Stimulated activated CD8-positive, alpha-beta memory T cell treated with anti-CD3 and anti-CD28 coated beads, Interleukin-2, amount 100 ng/mL, for 48 hours (primary cell): Measurements from ENCODE around the gene GSG1L.
"Not testable (repeated sequence)": the region's sequence is repeated elsewhere in the genome, so short reads cannot be mapped to it uniquely, and the experiment has no call there.

Source experiments
- DNase-seq, 2 donors: peaks; one replicate each; pipeline ENCODE4 v3.0.0-alpha.2; 2020; ENCODE audit warnings: low read depth in 2 of 2

GSG1L gene

DNA sequence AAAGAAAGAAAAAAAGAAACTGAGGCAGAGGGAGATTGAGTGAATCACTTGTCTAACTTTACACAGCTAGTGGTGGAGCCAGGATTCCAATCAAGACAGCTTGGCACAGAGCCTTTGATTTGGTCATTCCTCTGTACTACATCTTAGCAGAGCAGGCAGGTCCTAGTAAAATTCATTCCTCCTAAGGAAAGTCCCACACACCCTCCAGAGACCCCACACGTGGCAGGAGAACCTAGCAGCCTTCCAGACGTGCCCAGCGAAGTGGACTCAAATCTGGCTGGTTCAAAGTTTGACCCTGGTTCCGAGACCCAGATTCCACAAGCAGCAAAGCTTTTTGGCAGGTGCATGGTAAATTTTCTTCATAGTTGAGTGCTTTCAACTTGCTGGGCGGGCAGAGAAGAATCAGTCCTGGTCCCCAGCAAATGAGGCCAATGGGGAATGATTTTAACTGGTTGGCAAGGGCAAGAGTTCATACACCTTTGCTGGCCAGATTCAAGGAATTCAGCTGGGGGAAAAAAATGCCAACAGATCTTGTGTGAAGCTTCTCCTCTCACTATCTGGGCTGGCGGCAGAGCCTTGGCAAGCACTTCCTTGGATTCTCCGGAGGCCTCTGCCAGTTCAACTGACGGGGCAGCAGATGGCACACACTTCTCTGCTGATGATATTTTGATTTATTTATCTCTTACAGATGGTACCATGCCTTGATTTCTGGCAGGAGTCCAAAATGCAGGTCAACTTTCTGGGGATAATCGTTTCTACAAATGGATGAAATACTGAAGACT lies 82.4 kb downstream of the GSG1L start:
- no peak for DNase-seq

DNA sequence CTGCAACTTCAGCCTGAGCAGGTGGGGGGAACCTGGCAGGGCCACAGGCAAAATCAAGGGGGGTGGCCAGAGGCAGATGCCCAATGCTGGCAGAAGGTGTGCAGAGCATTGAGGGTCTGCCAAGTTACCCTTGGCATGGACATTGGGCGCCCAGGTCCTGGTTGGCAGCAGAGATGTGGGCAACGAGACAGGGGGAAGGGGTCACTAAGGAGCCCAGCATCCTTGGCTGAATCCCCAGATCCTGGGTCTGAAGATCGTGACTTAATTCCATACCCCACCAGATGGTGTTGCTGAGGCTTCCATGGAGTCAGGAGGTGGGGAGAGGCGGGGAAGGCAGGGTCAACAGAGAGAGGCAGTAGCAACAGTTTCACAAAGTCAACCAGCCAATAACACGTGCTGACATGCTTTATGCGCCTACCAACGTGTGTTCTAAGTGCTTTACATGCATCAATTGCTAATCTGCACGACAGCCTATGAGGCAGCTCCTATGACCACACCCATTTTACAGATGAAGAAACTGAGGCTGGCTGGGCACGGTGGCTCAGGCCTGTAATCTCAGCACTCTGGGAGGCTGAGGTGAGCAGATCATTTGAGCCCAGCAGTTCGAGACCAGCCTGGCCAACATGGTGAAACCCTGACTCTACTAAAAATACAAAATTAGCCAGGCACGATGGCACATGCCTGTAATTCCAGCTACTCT lies 83.3 kb downstream of the GSG1L start:
- no peak for DNase-seq

DNA sequence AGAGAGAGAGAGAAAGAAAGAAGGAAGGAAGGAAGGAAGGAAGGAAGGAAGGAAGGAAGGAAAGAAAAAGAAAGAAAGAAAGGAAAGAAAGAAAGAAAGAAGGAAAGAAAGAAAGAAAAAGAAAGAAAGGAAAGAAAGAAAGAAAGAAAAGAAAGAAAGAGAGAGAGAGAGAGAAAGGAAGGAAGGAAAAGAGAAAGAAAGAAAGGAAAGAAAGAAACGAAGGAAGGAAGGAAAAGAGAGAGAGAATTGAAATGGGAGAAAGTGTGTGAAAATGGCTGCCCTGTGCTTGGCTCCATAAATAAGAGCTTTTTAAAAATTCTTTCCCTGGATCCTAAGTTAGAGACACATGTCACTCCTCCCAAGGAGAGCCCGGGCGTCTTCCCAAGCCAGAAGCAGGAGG lies 83.8 kb downstream of the GSG1L start:
- not testable (repeated sequence) for DNase-seq

DNA sequence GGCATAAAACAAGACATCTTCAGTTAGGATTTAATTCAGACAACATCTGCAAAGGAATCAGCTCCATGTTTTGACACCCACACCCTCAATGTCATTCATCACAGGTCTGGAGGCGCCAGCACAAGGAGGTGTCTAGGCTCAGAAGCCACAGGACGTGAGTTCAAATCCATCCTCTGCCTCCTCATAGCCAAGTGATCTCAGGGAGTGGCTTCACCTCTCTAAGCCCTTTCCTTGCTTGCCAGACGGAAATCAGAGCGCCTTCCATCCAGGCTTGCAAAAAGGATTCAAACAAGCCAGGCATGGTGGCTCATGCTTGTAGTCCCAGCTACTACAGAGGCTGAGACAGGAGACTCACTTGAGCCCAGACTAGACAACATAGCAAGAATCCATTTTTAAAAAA lies 84.6 kb downstream of the GSG1L start:
- no peak for DNase-seq

DNA sequence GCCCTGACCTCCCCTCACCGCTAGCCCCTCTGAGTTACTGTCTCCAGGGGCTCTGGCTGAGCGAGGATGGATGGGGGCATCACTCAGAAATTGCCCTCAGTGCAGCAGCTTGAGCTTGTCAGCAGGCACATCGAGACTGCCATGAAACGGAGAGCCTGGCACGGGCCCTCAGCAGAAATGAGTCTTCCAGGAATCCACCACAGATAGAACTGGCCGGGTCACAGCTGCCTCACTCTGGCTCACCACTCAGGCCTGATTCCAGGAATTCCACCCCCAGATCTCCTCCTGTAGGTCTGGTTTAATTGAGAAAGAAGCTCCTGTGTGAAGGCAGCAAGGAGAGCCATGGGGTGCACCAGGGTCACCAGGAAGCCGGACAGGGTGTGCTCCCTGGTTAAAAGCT lies 85.5 kb downstream of the GSG1L start:
- no peak for DNase-seq

DNA sequence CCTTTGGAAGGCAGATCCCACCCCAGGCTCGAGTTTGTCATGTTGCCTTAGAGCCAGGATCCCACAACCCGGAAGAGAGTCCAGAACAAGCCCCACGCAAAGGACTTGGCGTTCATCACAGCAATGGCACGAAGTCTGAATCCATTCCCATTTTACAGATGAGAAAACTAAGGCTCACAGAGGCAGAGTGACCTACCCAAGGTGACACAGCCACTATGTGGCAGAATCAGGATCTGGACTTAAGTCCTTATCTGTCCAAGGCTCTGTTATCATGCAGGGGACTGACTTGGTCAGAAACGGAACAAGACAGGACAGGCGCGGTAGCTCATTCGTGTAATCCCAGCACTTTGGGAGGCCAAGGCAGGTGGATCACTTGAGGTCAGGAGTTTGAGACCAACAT lies 86.5 kb downstream of the GSG1L start:
- DNase-seq: no peak

DNA sequence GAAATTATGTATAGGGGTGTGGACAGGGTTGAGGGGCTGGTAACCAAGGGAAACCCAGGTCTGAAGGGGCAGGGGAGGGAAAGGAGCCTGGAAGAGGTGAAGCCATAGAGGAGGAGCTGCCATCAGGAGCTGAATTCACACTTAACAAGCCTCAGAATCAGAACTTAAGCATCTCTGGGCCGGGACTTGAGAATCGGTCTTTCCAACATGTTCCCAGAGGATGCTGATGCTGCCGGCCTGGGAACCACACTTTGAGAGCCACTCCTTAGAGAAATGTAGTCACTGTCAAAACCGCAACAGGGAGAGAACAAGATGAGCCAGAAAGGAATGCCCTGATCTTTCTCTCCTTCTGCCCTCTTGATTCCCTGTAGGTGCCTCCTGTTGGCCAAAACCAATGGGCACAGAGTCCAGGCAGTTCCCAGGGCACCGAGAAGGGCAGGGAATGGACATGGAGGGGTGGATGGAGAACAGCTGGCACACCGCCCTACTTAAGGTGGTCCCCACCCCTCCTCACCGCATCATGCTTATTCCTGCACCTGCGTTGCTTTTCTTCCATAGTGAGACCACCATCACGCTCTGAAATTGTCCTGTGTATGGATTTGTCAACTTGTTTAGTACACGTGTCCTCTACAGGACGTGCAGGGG lies 88.5 kb downstream of the GSG1L start:
- no peak for DNase-seq

DNA sequence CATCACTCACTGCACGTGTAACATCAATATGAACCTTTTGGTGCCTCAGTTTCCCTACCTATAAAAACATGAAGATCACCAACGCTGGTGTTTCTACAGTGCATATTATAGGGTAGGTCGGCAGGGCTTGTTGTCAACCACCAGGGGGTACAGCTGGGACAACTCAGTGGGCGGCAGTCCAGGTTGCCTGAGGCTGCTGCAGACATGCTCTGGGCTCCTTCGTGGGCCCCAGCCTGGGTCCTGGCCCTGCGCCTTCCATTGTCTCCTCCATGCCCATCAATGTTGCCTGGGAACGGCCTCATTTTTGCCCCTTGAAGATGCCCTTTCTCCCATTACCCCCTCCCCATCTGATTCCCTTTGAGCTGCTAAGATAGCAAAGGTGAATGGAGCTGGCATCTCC lies 89.8 kb downstream of the GSG1L start:
- no peak for DNase-seq

DNA sequence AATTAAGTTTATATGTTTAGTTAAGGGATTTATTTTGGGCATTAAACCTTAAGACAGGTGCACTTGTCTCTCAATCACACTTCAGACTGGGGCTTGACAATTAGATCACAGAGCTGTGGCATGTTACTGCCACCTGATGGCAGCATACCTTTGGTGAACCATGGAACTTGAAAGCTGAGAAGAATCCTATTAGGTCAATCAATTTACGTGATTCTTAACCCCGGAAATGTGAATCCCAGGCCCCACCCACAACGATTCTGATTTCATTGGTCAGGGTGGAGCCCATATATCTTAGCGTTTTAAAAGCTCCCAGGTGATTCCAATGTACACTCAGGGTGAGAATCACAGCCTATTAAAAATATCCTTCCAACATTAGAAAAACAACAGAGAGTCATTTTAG lies 91.0 kb downstream of the GSG1L start:
- peak; percentile 7 to 11 for DNase-seq

DNA sequence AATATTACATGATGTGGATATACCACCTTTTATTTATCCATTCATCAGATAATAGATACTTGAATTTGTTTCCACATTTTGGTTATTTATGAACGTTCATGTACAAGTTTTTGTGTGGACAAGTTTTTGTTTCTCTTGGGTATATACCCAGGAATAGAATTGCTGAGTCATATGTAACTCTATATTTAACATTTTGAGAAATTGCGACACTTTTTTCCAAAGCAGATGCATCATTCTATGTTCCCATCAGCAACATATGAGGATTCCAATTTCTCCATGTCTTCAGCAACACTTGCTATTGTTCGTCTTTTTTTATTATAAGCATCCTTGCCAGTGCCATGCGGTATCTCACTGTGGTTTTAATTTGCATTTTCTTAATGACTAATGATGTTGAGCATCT lies 93.9 kb downstream of the GSG1L start:
- no peak for DNase-seq

DNA sequence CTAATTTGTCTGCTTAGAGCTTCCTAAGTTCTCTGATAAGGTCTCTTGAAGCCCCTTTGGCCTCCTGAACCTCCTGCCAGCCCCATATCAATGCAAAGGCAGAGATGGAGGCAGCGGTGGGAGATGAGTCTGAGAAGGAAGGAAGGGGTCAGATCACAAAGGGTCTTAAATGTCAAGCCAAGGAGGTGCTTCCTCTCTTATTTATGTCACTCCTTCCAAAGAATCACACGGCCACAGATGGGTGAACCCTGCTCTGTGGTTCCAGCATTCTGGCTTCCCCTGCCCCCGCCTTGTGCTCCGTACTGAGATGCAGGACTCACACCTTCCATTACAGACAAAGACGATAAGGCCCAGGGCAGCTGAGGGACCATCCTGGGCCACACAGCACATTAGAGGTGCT lies 96.3 kb downstream of the GSG1L start:
- DNase-seq: no peak

DNA sequence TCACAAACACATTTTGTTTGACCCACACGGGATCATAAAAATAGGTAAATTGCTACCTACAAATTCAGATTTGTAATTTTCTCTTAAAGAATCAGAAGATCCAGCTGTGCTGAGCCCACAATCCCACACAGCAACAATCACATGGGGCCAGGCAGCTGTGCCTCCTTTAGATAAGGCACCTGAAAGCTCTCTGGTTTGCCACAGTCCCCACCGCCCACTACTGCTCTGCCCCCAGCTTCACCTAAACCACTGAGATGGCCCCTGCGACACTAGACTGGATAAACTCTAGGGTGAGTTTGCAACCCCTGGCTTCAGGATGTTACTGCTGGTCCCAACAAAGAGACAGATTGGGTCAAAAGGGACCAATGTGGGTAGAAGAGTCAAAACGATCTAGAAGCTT lies 96.8 kb downstream of the GSG1L start:
- no peak for DNase-seq

DNA sequence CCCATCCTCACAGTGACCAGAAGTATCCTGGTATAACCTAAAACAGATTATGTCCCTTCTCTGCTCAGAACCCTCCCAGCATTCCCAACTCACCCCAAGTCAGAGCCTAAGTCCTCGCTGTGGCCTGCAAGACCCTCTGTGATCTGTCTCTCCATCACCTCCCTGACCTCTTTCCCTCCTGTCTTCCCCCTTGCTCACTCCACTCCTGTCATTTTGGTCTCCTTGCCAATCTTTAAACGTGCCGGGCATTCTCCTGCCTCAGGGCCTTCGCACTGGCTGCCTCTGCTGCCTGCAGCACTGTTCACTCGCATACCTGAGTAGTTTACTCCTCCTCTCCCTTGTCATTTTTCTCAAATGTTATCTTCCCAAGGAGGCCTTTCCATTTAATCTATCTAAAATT lies 97.7 kb downstream of the GSG1L start:
- no peak for DNase-seq

DNA sequence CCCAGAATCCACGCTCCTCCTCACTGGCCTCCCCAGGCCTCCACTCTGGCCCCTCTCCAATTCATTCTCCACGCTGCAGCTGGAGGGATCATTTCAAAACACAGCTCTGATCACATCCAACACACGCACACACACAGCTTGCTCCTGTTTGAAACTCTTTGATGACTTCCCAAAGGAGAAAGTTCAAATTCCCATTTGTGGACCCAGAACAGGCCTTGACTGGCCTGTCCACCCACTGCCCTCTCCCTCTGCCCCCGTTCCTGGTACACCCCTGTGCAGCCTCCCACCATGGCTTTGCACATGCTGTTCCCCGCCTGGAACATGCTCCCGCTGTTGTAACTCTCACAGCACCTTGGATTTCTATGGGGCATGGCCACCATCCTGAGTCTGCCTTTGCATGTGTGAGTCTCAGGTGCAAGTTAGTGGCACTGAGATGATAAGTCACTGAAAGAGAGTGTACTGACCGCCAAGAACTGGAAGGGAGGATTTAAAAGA lies 100.0 kb downstream of the GSG1L start:
- DNase-seq: no peak

DNA sequence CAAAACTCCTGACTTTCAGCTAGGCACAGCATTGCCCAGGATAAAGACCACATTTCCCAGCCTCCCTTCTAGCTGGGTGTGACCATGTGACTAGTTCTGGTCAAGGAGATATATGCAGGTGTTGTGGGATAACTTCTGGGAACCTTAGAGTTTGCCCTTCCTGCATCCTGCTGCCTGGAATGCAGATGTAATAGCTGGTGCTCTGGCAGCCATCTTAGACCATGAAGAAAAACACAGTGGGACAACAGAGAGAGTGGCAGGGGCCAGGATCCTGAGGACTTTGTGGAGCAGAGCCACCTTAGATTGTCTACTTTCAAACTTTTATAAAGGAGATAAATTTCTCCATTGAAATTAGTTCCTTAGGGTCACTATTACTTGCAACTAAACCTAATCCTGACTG lies 101.3 kb downstream of the GSG1L start:
- no peak for DNase-seq

DNA sequence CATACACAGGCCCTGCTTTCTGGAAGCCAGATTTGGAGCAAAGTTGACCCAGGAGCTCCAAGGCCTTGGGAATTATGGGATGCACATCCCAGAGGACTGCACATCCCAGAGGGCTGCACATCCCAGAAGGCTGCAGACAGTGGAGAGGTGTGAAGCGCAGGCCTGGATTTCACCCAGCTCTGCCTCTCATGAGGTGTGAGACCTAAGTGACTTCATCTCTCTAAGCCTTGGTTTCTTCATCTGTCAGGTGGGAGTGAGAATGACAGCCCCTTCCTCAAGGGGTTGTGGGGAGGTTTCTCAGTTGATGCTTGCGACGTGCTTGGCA lies 102.3 kb downstream of the GSG1L start:
- DNase-seq: no peak

DNA sequence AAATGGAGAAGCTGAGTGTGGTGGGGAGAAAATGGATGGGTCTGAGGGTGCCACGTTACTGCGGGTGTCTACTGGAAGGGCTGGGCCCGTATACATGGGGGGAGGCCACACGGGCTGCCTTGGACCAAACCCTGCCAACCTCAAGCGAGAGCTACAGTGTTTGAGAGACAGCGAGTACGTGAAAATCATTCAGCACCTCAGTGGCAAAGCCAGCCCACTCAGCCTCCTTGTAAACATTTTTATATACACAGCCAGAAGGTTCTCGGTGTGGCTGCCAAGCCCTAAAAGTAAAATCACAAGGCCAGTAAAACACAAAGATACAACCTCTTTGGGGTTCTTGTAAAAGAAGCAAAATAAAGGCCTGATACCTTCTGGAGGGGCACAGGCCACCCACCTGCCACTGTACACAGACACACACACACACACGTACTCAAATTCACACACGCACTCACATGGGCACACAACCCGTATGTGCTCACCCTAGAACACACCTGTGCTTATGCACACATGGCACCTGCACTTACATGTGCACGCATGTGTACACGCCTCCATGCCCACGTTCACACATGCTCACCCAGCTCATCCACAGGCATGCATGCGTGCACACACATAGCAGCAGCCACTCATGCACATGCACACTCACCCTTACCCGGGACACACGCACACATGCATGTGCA lies 102.8 kb downstream of the GSG1L start:
- no peak for DNase-seq

DNA sequence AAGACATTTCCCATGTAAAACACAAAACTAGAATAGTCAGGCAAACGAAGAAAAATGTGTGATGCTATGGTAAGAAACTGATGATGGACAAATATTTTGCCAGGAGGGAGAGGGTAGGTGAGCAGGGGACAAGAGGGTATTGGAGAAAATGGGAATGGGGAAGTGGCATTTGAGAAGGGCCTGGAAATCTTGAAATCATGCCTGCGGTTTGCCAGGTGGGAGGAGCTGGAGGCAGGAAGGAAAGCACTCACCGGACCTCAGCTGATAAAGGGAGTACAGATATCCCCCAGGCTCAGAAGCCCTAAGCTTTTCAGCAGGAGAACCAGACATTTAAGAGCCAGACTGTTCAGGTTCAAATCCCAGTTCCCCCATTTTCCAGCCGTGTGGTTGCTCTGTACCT lies 103.6 kb downstream of the GSG1L start:
- no peak for DNase-seq

DNA sequence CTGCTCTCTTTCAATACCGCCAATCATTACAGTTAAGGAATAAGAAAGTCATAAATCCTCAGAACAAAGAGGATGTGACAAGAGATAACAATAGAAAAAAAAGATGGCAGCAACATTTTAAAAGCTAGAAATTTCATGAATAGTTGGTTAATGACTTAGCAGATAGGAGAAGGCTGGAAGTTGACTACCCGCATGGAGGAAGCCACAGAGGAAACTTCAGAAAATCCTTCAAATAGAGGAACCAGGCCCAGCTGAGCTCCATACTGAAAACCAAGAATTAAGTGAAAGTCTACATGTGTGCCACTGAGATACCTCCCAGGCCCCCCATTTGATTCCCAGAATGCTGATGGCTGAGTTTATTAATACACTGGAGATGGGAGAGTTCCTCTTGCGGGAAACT lies 109.3 kb downstream of the GSG1L start:
- no peak for DNase-seq

DNA sequence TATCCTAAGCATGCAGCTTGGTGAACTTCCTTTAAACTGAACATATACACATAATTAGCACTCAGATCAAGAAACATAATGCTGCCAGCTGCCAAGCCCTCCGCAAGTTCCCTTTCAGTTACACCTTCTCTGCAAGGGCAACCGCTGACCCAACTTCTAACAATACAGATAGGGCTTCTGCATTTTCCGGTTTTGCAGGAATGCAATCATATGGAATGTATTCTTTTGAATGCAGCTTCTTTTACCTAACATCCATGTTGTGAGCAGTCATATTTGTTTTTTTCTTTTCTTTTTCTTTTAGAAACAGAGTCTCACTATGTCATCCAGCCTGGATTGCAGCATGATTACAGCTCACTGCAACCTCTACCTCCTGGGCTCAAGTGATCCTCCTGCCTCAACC lies 110.7 kb downstream of the GSG1L start:
- no peak for DNase-seq

DNA sequence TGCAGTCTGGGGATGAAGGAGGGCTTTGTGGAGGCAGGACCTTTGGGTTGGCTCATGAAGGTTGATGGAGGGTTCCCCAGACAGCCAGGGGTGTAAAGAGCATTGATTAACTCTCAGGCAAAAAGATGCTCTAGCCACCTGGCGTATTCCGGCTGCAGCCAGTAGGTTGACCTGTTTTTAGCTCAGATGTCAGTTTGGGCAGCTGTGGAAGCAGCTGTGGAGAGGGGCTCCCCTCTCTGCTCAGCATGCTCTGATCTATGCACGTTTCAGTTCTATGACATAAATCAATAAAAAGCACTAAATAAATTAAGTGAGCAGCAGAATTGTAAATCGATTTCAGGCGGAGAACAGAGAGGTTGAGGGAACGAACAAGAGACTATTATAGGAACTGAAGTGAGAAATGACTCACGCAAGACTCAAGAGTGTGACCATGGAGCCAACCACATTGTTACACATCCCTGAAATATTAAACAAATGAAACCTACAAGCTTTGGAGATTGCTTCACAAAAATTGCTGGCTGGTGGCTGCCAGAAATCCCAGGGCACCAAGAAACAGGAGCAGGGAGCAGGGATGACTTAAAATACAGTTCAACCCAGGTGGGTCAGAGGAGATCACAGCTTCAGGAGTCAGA lies 111.9 kb downstream of the GSG1L start:
- DNase-seq: no peak
